Mucosa of stomach (tissue), 1 donor: ENCODE results near the gene CNTNAP4.

Experiments used
- H3K27me3 ChIP-seq: one replicate; pipeline ENCODE4 v1.7.0; 2013; ENCODE audit warnings: mild to moderate bottlenecking, low read length; ENCODE audit not compliant: control insufficient read depth, insufficient read depth
- H3K36me3 ChIP-seq: one replicate; pipeline ENCODE4 v1.7.0; 2013; ENCODE audit warnings: low read length; ENCODE audit not compliant: control insufficient read depth, insufficient read depth
- H3K4me1 ChIP-seq: one replicate; pipeline ENCODE4 v1.7.0; 2013; ENCODE audit warnings: mild to moderate bottlenecking, low read length; ENCODE audit not compliant: control insufficient read depth, insufficient read depth
- H3K4me3 ChIP-seq: one replicate; pipeline ENCODE4 v1.7.0; 2013; ENCODE audit warnings: low read length
- H3K9ac ChIP-seq: one replicate; pipeline ENCODE4 v1.7.0; 2013; ENCODE audit warnings: mild to moderate bottlenecking, low read length, moderate library complexity
- H3K9me3 ChIP-seq: one replicate; pipeline ENCODE4 v1.7.0; 2013; ENCODE audit warnings: mild to moderate bottlenecking, low read length, moderate library complexity; ENCODE audit not compliant: control insufficient read depth
- donor health status: Pancreatic carcinoma.

CNTNAP4 gene

DNA sequence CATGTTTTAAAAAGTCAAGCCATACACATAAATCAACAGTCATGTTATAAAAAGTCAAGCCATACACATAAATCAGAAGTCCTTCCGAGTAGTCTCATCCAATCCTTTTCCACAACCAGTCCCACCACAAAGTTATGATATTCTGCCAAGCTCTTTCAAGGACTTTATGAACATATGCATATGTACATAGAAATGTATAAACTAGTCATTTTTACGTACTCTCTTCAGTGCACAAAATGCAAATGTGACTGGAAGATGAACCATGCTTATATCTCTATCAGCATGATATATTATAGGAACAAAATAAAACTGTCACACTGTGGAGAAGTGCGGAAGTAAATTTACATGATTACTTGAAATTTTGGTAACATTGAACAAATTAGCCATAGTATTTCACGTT is 200.9 kb downstream of the CNTNAP4 start:
- no peaks in the 10 kb centered on the region for H3K9me3 ChIP-seq
- H3K36me3 ChIP-seq: no peaks in the 10 kb centered on the region
- H3K27me3 ChIP-seq: no peaks in the 10 kb centered on the region
- H3K4me3 ChIP-seq: no peak overlapping the region
- H3K4me1 ChIP-seq: no peaks in the 10 kb centered on the region
- no peak overlapping the region for H3K9ac ChIP-seq

GRCh38 chr16:76483307-76483909 is 206.2 kb downstream of the CNTNAP4 start:
- Histone ChIP-seq H3K9ac (no peak overlapping the region), H3K4me1 (no peaks in the 10 kb centered on the region), H3K27me3 (no peaks in the 10 kb centered on the region), H3K4me3 (no peak overlapping the region), H3K36me3 (no peaks in the 10 kb centered on the region), H3K9me3 (no peaks in the 10 kb centered on the region)

GRCh38 chr16:76484020-76484419 is 206.8 kb downstream of the CNTNAP4 start:
- Histone ChIP-seq H3K4me3 (no peak overlapping the region), H3K9ac (no peak overlapping the region), H3K9me3 (no peaks in the 10 kb centered on the region), H3K4me1 (no peaks in the 10 kb centered on the region), H3K27me3 (no peaks in the 10 kb centered on the region), H3K36me3 (no peaks in the 10 kb centered on the region)

GRCh38 chr16:76486740-76487139 is 209.5 kb downstream of the CNTNAP4 start:
- Histone ChIP-seq H3K36me3 (no peaks in the 10 kb centered on the region), H3K4me3 (no peak overlapping the region), H3K4me1 (no peaks in the 10 kb centered on the region), H3K9ac (no peak overlapping the region), H3K9me3 (no peaks in the 10 kb centered on the region), H3K27me3 (no peaks in the 10 kb centered on the region)

- Histone ChIP-seq H3K36me3 (no peaks in the 10 kb centered on the region), H3K9me3 (no peaks in the 10 kb centered on the region), H3K9ac (no peak overlapping the region), H3K4me3 (no peak overlapping the region), H3K27me3 (no peaks in the 10 kb centered on the region), H3K4me1 (no peaks in the 10 kb centered on the region)
Observed at GRCh38 chr16:76487411-76488064, 210.3 kb downstream of the CNTNAP4 start.

- Histone ChIP-seq H3K9ac (no peak overlapping the region), H3K4me3 (no peak overlapping the region), H3K9me3 (no peaks in the 10 kb centered on the region), H3K27me3 (no peaks in the 10 kb centered on the region), H3K36me3 (no peaks in the 10 kb centered on the region), H3K4me1 (no peaks in the 10 kb centered on the region)
Observed at GRCh38 chr16:76488065-76488417, 210.8 kb downstream of the CNTNAP4 start.

DNA sequence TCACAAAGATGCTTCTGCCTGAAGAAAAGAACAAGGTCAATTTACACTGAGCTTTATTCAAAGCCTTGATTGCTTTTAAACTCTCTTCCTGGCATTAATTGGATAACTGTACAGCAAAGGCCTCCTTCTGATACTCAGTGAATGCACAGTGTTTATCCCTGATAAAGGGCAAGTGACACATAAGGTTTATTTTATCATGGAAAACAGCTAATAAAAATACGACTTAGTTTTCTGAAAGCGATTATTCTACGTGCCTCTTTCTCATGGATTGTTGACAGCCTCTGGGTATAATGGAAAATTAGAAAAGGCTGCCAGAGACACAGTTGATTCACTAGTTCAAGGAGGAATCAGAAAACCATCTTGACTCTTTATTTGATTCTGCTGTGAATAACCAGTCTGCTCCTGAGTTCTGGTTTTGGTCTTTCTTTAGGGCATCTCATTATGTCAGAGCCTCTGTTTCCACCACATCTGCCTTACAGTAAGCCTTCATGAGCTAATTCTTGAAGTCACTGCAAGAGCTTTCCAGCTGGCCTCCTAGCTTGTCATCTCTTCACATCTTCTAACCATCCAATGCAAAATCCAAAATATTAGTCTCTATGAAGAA is 212.9 kb downstream of the CNTNAP4 start:
- no peaks in the 10 kb centered on the region for H3K27me3 ChIP-seq
- no peak overlapping the region for H3K4me3 ChIP-seq
- H3K9me3 ChIP-seq: no peaks in the 10 kb centered on the region
- H3K36me3 ChIP-seq: no peaks in the 10 kb centered on the region
- H3K4me1 ChIP-seq: no peaks in the 10 kb centered on the region
- H3K9ac ChIP-seq: no peak overlapping the region

DNA sequence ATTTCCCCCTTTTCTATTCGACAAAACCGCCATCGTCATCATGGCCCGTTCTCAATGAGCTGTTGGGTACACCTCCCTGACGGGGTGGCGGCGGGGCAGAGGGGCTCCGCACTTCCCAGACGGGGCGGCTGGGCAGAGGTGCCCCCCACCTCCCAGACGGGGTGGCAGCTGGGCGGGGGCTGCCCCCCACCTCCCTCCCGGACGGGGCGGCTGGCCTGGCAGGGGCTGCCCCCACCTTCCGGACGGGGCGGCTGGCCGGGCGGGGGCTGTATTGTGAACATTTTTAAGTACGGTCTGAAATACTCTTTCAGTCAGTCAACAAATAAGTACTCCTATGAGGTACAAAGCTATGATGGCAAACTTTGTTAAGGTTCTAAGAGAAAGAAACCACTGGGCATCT is 222.8 kb downstream of the CNTNAP4 start:
- Histone ChIP-seq H3K9me3 (no peaks in the 10 kb centered on the region), H3K9ac (no peak overlapping the region), H3K4me1 (no peaks in the 10 kb centered on the region), H3K36me3 (no peaks in the 10 kb centered on the region), H3K27me3 (no peaks in the 10 kb centered on the region), H3K4me3 (no peak overlapping the region)

- Histone ChIP-seq H3K36me3 (no peaks in the 10 kb centered on the region), H3K9ac (no peak overlapping the region), H3K9me3 (no peaks in the 10 kb centered on the region), H3K27me3 (no peaks in the 10 kb centered on the region), H3K4me3 (no peak overlapping the region), H3K4me1 (no peaks in the 10 kb centered on the region)
Observed at GRCh38 chr16:76502063-76502462, 224.9 kb downstream of the CNTNAP4 start.

- H3K4me1 ChIP-seq: no peaks in the 10 kb centered on the region
- no peaks in the 10 kb centered on the region for H3K27me3 ChIP-seq
- no peak overlapping the region for H3K4me3 ChIP-seq
- H3K36me3 ChIP-seq: no peaks in the 10 kb centered on the region
- H3K9ac ChIP-seq: no peak overlapping the region
- no peaks in the 10 kb centered on the region for H3K9me3 ChIP-seq
Observed at GRCh38 chr16:76502555-76502954, 225.4 kb downstream of the CNTNAP4 start.

- Histone ChIP-seq H3K27me3 (no peaks in the 10 kb centered on the region), H3K9ac (no peak overlapping the region), H3K4me1 (no peaks in the 10 kb centered on the region), H3K4me3 (no peak overlapping the region), H3K9me3 (no peaks in the 10 kb centered on the region), H3K36me3 (no peaks in the 10 kb centered on the region)
Observed at GRCh38 chr16:76503091-76503490, 225.9 kb downstream of the CNTNAP4 start.

DNA sequence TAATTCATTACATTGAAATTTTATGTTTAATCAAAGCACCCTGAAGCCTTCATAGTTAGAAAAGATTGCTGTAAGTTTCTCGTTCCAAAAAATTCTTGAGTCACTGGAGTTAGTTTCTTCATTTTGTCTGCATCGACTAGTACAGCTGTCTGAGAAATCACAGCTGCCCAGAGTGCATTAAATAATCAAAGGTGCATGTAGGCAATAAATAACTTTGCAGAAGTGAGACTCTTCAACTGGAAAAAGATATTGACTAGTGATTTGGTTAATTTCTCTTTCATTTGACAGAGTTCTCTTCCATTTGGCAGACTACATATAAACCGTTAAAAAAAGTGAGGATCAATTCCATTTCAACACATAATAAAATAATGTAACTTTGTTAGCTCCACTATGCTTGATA is 234.0 kb downstream of the CNTNAP4 start:
- H3K9me3 ChIP-seq: no peaks in the 10 kb centered on the region
- H3K9ac ChIP-seq: no peak overlapping the region
- H3K27me3 ChIP-seq: no peaks in the 10 kb centered on the region
- no peaks in the 10 kb centered on the region for H3K36me3 ChIP-seq
- H3K4me1 ChIP-seq: no peaks in the 10 kb centered on the region
- H3K4me3 ChIP-seq: no peak overlapping the region
